MCF 10A (cell line): ENCODE results near the gene DCPS. TPM values are rescaled to one million over a fixed set of nuclear protein-coding genes. Genes with fewer than 3 reads are reported as not detected.

Experiments
- BruUV-seq: library from RNA; stranded (reverse); fragments of 400-500 nt; replicated peaks from 2 replicates; lab custom pipeline; 2021; lab: Mats Ljungman, UMichigan
- CTCF ChIA-PET: fragments of 300-600 bp; sonication (Branson Sonifier 250); formaldehyde crosslinking; extraction: SDS; loops from one replicate; lab custom pipeline; 2021; ENCODE audit warnings: antibody characterized with exemption, inconsistent platforms; lab: Yijun Ruan, JAX
- POLR2A ChIA-PET: fragments of 300-600, 350-650 bp; sonication (Branson Sonifier 250); formaldehyde crosslinking; extraction: SDS; loops from one replicate; lab custom pipeline; 2020; ENCODE audit warnings: antibody characterized with exemption, inconsistent platforms; lab: Yijun Ruan, JAX
- DNase-seq: peaks from one replicate; pipeline ENCODE4 v3.0.0-alpha.2; 2018; ENCODE audit not compliant: unreplicated experiment
- H3K27ac Mint-ChIP-seq: one replicate; pipeline ENCODE4 v1.8.0; 2022; ENCODE audit warnings: mild to moderate bottlenecking, low read depth, mixed read lengths; ENCODE audit not compliant: unreplicated experiment
- H3K27me3 Mint-ChIP-seq: one replicate; pipeline ENCODE4 v1.8.0; 2022; ENCODE audit warnings: mixed read lengths; ENCODE audit not compliant: insufficient read depth, unreplicated experiment
- H3K36me3 Mint-ChIP-seq: one replicate; pipeline ENCODE4 v1.8.0; 2022; ENCODE audit warnings: mild to moderate bottlenecking, moderate library complexity, mixed read lengths; ENCODE audit not compliant: insufficient read depth, unreplicated experiment
- H3K4me1 Mint-ChIP-seq: one replicate; pipeline ENCODE4 v1.8.0; 2022; ENCODE audit warnings: mixed read lengths; ENCODE audit not compliant: insufficient read depth, unreplicated experiment
- H3K4me3 Mint-ChIP-seq: one replicate; pipeline ENCODE4 v1.8.0; 2022; ENCODE audit warnings: mild to moderate bottlenecking, moderate library complexity, mixed read lengths; ENCODE audit not compliant: unreplicated experiment
- H3K9me3 Mint-ChIP-seq: one replicate; pipeline ENCODE4 v1.8.0; 2022; ENCODE audit warnings: mixed read lengths; ENCODE audit not compliant: unreplicated experiment
- CTCF ChIP-seq: fragments of 200-600 bp; IDR thresholded peaks from one replicate; pipeline ENCODE4 v1.8.0; 2022; ENCODE audit warnings: antibody characterized with exemption, mild to moderate bottlenecking; ENCODE audit not compliant: unreplicated experiment
- intact Hi-C: fragments of 100-400 bp; cut with micrococcal nuclease; formaldehyde crosslinking; loops from 2 replicates; pipeline ENCODE4 v1.14.1; 2022
- total RNA-seq: library from RNA; stranded (reverse); gene quantifications from 2 replicates; pipeline ENCODE4 v1.2.3, GENCODE V29; 2022

The DCPS gene
- total RNA-seq, 1 experiment from 2014 or later = 33.7 TPM

GRCh38 chr11:126390272-126390867 lies 86.5 kb downstream of the DCPS start:
- DNase-seq = no peak
- ChIA-PET POLR2A (no interaction called here), CTCF (interaction anchor here (0.6 to 1.0 kb wide), 2 partner anchors 9 to 36 kb away, joined by 3 to 4 read pairs; no protein-coding TSS in a partner anchor)
- intact Hi-C loops = no loop called here
- peaks cover 47% of the 10 kb centered on the region for H3K4me1 Mint-ChIP-seq
- H3K36me3 Mint-ChIP-seq = no peaks in the 10 kb centered on the region
- no peaks in the 10 kb centered on the region for H3K27me3 Mint-ChIP-seq
- no peak overlapping the region for H3K27ac Mint-ChIP-seq
- H3K9me3 Mint-ChIP-seq = no peaks in the 10 kb centered on the region
- no TSS peak for BruUV-seq
- no peak overlapping the region for H3K4me3 Mint-ChIP-seq
- TF ChIP-seq CTCF = no peak

GRCh38 chr11:126391286-126391954 lies 87.6 kb downstream of the DCPS start:
- Mint-ChIP-seq H3K4me1 (peaks cover 36% of the 10 kb centered on the region), H3K9me3 (no peaks in the 10 kb centered on the region), H3K27ac (no peak overlapping the region), H3K36me3 (no peaks in the 10 kb centered on the region), H3K27me3 (no peaks in the 10 kb centered on the region), H3K4me3 (no peak overlapping the region)
- TF ChIP-seq CTCF = no peak
- ChIA-PET POLR2A (interaction anchor here (1.0 kb wide), 1 partner anchor 10 kb away, joined by 3 read pairs; no protein-coding TSS in a partner anchor), CTCF (interaction anchor here (1.0 kb wide), 1 partner anchor 10 kb away, joined by 4 read pairs; no protein-coding TSS in a partner anchor)
- intact Hi-C loops = no loop called here
- no peak for DNase-seq
- no TSS peak for BruUV-seq

GRCh38 chr11:126391970-126392632 lies 88.2 kb downstream of the DCPS start:
- no peaks in the 10 kb centered on the region for H3K36me3 Mint-ChIP-seq
- no peak overlapping the region for H3K4me3 Mint-ChIP-seq
- ChIA-PET POLR2A (interaction anchor here (1.0 kb wide), 1 partner anchor 9 kb away, joined by 3 read pairs; no protein-coding TSS in a partner anchor), CTCF (interaction anchor here (0.6 to 1.4 kb wide), 4 partner anchors 50 to 1561 kb away, joined by 3 to 4 read pairs (median 3); no protein-coding TSS in a partner anchor)
- peaks cover 30% of the 10 kb centered on the region for H3K4me1 Mint-ChIP-seq
- no peak for TF ChIP-seq CTCF
- peak overlapping the region; percentile 83 for H3K27ac Mint-ChIP-seq
- intact Hi-C loops = no loop called here
- peak; percentile 35 for DNase-seq
- H3K27me3 Mint-ChIP-seq = no peaks in the 10 kb centered on the region
- H3K9me3 Mint-ChIP-seq = no peaks in the 10 kb centered on the region
- BruUV-seq = no TSS peak

GRCh38 chr11:126392633-126393013 lies 88.8 kb downstream of the DCPS start:
- H3K4me1 Mint-ChIP-seq = peaks cover 27% of the 10 kb centered on the region
- TF ChIP-seq CTCF = no peak
- DNase-seq = no peak
- intact Hi-C loops = no loop called here
- no peak overlapping the region for H3K4me3 Mint-ChIP-seq
- CTCF ChIA-PET = interaction anchor here (0.6 to 1.4 kb wide), 4 partner anchors 50 to 1560 kb away, joined by 3 to 4 read pairs (median 3); no protein-coding TSS in a partner anchor
- peak overlapping the region; percentile 83 for H3K27ac Mint-ChIP-seq
- BruUV-seq = no TSS peak
- POLR2A ChIA-PET = interaction anchor here (1.0 kb wide), 1 partner anchor 9 kb away, joined by 3 read pairs; no protein-coding TSS in a partner anchor
- H3K9me3 Mint-ChIP-seq = no peaks in the 10 kb centered on the region
- no peaks in the 10 kb centered on the region for H3K36me3 Mint-ChIP-seq
- H3K27me3 Mint-ChIP-seq = no peaks in the 10 kb centered on the region
